Measurements from ENCODE around the gene TMEM260. TPM values are rescaled to one million over a fixed set of nuclear protein-coding genes. Genes with fewer than 3 reads are reported as not detected.

Gene TMEM260
- total and polyA plus RNA-seq, 2 donors (not counting 3 experiments of a cell fraction or from before 2014, with no cell fraction given) = 9.1 to 16.2 TPM

- BruUV-seq (replicated peaks) = no TSS peak
- H3K36me3 ChIP-seq (ENCODE audit: control insufficient read depth in 2 of 2, extremely low read depth in 1 of 2, insufficient read depth in 2 of 2, low read length in 2 of 2) = no peaks in the 10 kb centered on the region
- H3K4me3 ChIP-seq (replicated peaks in 1 of 3; ENCODE audit: insufficient read depth in 1 of 3, low read depth in 1 of 3, low read length in 3 of 3) = no peak overlapping the region
- ChIA-PET POLR2A (no interaction called here), CTCF (interaction anchor here (1.2 to 1.3 kb wide), 3 partner anchors 9 to 28 kb away, joined by 3 read pairs; partner anchors contain the start of gene TMEM260)
- no peaks in the 10 kb centered on the region for H3K4me1 ChIP-seq (ENCODE audit: control insufficient read depth, extremely low read depth, insufficient read depth, low read length)
- no peak overlapping the region for H3K27ac ChIP-seq (ENCODE audit: insufficient read depth, low read depth, low read length)
- TF ChIP-seq POLR2A (IDR thresholded peaks at IDR 0.05; ENCODE audit: low read depth, low read length) = no peak
- H3K9me3 ChIP-seq (replicated peaks; ENCODE audit: control insufficient read depth, insufficient read depth, low read length) = no peaks in the 10 kb centered on the region
- H3K27me3 ChIP-seq (ENCODE audit: control insufficient read depth in 2 of 2, insufficient read depth in 2 of 2, low read length in 2 of 2) = peaks cover 8 to 15% of the 10 kb centered on the region in 2 experiments
- no peak for DNase-seq (ENCODE audit: low read depth, low spot score)
- intact Hi-C loops (cut with micrococcal nuclease) (no loop called here), dilution Hi-C loops (cut with MboI; ENCODE audit: extremely low pct_ligation_motif_present, low sequenced_read_pairs) (no loop called here)
- no peak overlapping the region for H3K4me2 ChIP-seq (ENCODE audit: insufficient read depth, low read length)
- FAIRE-seq = no peak
- H3K9ac ChIP-seq (replicated peaks; ENCODE audit: extremely low read depth, insufficient read depth, low read length) = no peak overlapping the region
- H4K20me1 ChIP-seq (replicated peaks; ENCODE audit: control insufficient read depth, extremely low read depth, insufficient read depth, low read length) = no peaks in the 10 kb centered on the region
- no peaks in the 10 kb centered on the region for H3K79me2 ChIP-seq (ENCODE audit: control insufficient read depth, insufficient read depth, low read length)
- H2AFZ ChIP-seq (ENCODE audit: low read depth, low read length) = no peak overlapping the region
- H3K9me1 ChIP-seq (replicated peaks; ENCODE audit: control insufficient read depth, extremely low read depth, insufficient read depth, low read length) = no peaks in the 10 kb centered on the region
Observed at GRCh38 chr14:56552615-56553014, 27.0 kb upstream of the TMEM260 start.

DNA sequence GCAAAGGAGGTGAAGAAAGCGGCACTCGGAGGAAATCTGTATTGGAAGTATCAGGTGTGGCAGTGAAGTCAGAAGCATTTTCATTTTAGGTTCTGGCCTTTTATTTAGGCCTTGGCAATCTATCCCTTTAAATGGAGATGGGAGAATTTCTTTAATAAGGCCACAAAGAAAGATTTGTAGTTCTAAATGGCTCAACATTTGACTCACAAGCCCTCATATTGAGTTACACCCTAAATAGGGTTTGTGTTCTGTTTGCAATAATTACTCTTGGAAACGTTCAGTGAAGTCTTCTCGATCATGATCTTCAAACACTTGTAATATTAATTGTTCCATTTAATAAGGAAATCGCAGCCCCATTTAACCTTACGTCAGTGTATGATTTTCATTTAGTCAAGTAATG, 25.3 kb upstream of the TMEM260 start:
- H3K9me3 ChIP-seq (replicated peaks; ENCODE audit: control insufficient read depth, insufficient read depth, low read length) = no peaks in the 10 kb centered on the region
- H3K4me3 ChIP-seq (replicated peaks in 1 of 3; ENCODE audit: insufficient read depth in 1 of 3, low read depth in 1 of 3, low read length in 3 of 3) = no peak overlapping the region
- H3K9me1 ChIP-seq (replicated peaks; ENCODE audit: control insufficient read depth, extremely low read depth, insufficient read depth, low read length) = no peaks in the 10 kb centered on the region
- POLR2A ChIA-PET = no interaction called here
- peaks cover 5 to 14% of the 10 kb centered on the region in 2 experiments for H3K27me3 ChIP-seq (ENCODE audit: control insufficient read depth in 2 of 2, insufficient read depth in 2 of 2, low read length in 2 of 2)
- dilution Hi-C loops (cut with MboI; ENCODE audit: extremely low pct_ligation_motif_present, low sequenced_read_pairs) (no loop called here), intact Hi-C loops (cut with micrococcal nuclease) (no loop called here)
- no peaks in the 10 kb centered on the region for H4K20me1 ChIP-seq (replicated peaks; ENCODE audit: control insufficient read depth, extremely low read depth, insufficient read depth, low read length)
- no peak overlapping the region for H2AFZ ChIP-seq (ENCODE audit: low read depth, low read length)
- no peak overlapping the region for H3K4me2 ChIP-seq (ENCODE audit: insufficient read depth, low read length)
- H3K79me2 ChIP-seq (ENCODE audit: control insufficient read depth, insufficient read depth, low read length) = no peaks in the 10 kb centered on the region
- no peak overlapping the region for H3K27ac ChIP-seq (ENCODE audit: insufficient read depth, low read depth, low read length)
- no TSS peak for BruUV-seq (replicated peaks)
- no peaks in the 10 kb centered on the region for H3K36me3 ChIP-seq (ENCODE audit: control insufficient read depth in 2 of 2, extremely low read depth in 1 of 2, insufficient read depth in 2 of 2, low read length in 2 of 2)
- no peak overlapping the region for H3K9ac ChIP-seq (replicated peaks; ENCODE audit: extremely low read depth, insufficient read depth, low read length)
- CTCF ChIA-PET = no interaction called here
- no peak for FAIRE-seq
- no peak for DNase-seq (ENCODE audit: low read depth, low spot score)
- no peaks in the 10 kb centered on the region for H3K4me1 ChIP-seq (ENCODE audit: control insufficient read depth, extremely low read depth, insufficient read depth, low read length)
- no peak for TF ChIP-seq POLR2A (IDR thresholded peaks at IDR 0.05; ENCODE audit: low read depth, low read length)
